Glutamatergic neuron (in vitro differentiated cells): ENCODE results near the gene GBA2. TPM values are rescaled to one million over a fixed set of nuclear protein-coding genes. Genes with fewer than 3 reads are reported as not detected.

ENCODE experiments used
- DNase-seq: peaks from one replicate; pipeline ENCODE4 v3.0.0; 2022
- H3K27ac Mint-ChIP-seq: one replicate; pipeline ENCODE4 v1.8.0; 2020; ENCODE audit warnings: mild to moderate bottlenecking, mixed read lengths, inconsistent platforms; ENCODE audit not compliant: unreplicated experiment
- H3K27me3 Mint-ChIP-seq: one replicate; pipeline ENCODE4 v1.8.0; 2020; ENCODE audit warnings: mild to moderate bottlenecking, moderate library complexity, mixed read lengths, inconsistent platforms; ENCODE audit not compliant: unreplicated experiment
- H3K36me3 Mint-ChIP-seq: one replicate; pipeline ENCODE4 v1.8.0; 2020; ENCODE audit warnings: mild to moderate bottlenecking, mixed read lengths, inconsistent platforms; ENCODE audit not compliant: unreplicated experiment
- H3K4me1 Mint-ChIP-seq: one replicate; pipeline ENCODE4 v1.8.0; 2020; ENCODE audit warnings: mild to moderate bottlenecking, low read depth, mixed read lengths, inconsistent platforms; ENCODE audit not compliant: unreplicated experiment
- H3K4me3 Mint-ChIP-seq: one replicate; pipeline ENCODE4 v1.8.0; 2020; ENCODE audit warnings: mild to moderate bottlenecking, mixed read lengths, inconsistent platforms; ENCODE audit not compliant: unreplicated experiment
- H3K9me3 Mint-ChIP-seq: one replicate; pipeline ENCODE4 v1.8.0; 2020; ENCODE audit warnings: mild to moderate bottlenecking, moderate library complexity, mixed read lengths, inconsistent platforms; ENCODE audit not compliant: unreplicated experiment
- CTCF ChIP-seq: fragments of 200-600 bp; sonication (generic); IDR thresholded peaks from one replicate; pipeline ENCODE4 v1.5.0; 2021; ENCODE audit not compliant: partially characterized antibody, unreplicated experiment
- total RNA-seq: library from RNA; stranded (reverse); fragmentation: NEBNext Ultra II Directional; extraction: Animal tissue kit (Norgen Biotek cat#: 25700); gene quantifications from one replicate; pipeline ENCODE4 v1.2.1, GENCODE V29; 2021; ENCODE audit not compliant: unreplicated experiment

Gene GBA2
- total RNA-seq, 1 donor from 2014 or later = 287 TPM

- peaks cover 22% of the 10 kb centered on the region for H3K4me1 Mint-ChIP-seq
- no peak for TF ChIP-seq CTCF
- H3K9me3 Mint-ChIP-seq = peaks cover 15% of the 10 kb centered on the region
- H3K27ac Mint-ChIP-seq = peak overlapping the region; percentile 68
- H3K36me3 Mint-ChIP-seq = no peaks in the 10 kb centered on the region
- peaks cover 13% of the 10 kb centered on the region for H3K27me3 Mint-ChIP-seq
- H3K4me3 Mint-ChIP-seq = peak overlapping the region; percentile 94
- no peak for DNase-seq
These were observed 657 bp upstream of the GBA2 start for GRCh38 chr9:35749515-35750255.

- H3K4me3 Mint-ChIP-seq = peak overlapping the region; percentile 90
- peak overlapping the region; percentile 79 for H3K27ac Mint-ChIP-seq
- peaks cover 25% of the 10 kb centered on the region for H3K4me1 Mint-ChIP-seq
- no peak for DNase-seq
- H3K9me3 Mint-ChIP-seq = peaks cover 18% of the 10 kb centered on the region
- H3K36me3 Mint-ChIP-seq = peaks cover 3% of the 10 kb centered on the region
- no peak for TF ChIP-seq CTCF
- peaks cover 10% of the 10 kb centered on the region for H3K27me3 Mint-ChIP-seq
These were observed 678 bp downstream of the GBA2 start for GRCh38 chr9:35748242-35748857.

- TF ChIP-seq CTCF = no peak
- Mint-ChIP-seq H3K27ac (peak overlapping the region; percentile 79), H3K36me3 (peaks cover 8% of the 10 kb centered on the region), H3K4me3 (peak overlapping the region; percentile 90), H3K4me1 (peaks cover 31% of the 10 kb centered on the region), H3K9me3 (peaks cover 13% of the 10 kb centered on the region), H3K27me3 (peaks cover 8% of the 10 kb centered on the region)
- DNase-seq = no peak
These were observed 2.4 kb downstream of the GBA2 start for GRCh38 chr9:35746583-35746982.

- Mint-ChIP-seq H3K4me3 (peak overlapping the region; percentile 90), H3K27me3 (peaks cover 6% of the 10 kb centered on the region), H3K4me1 (peaks cover 31% of the 10 kb centered on the region), H3K9me3 (peaks cover 13% of the 10 kb centered on the region), H3K36me3 (peaks cover 8% of the 10 kb centered on the region), H3K27ac (peak overlapping the region; percentile 79)
- TF ChIP-seq CTCF = no peak
- no peak for DNase-seq
These were observed 3.5 kb downstream of the GBA2 start for GRCh38 chr9:35745569-35745968.
